Mucosa of descending colon (tissue), 3 donors: ENCODE results near the gene RAD51B. TPM values are rescaled to one million over a fixed set of nuclear protein-coding genes. Genes with fewer than 3 reads are reported as not detected.

Source experiments
- ATAC-seq: fragments of 200-7000 bp; cut with Tn5 transposase; one replicate; pipeline ENCODE4 v1.9.1; 2020; ENCODE audit warnings: mild to moderate bottlenecking, moderate library complexity
- DNase-seq, 3 donors: peaks; one replicate each; pipeline ENCODE4 v3.0.0-alpha.2; 2020
- H3K36me3 ChIP-seq: fragments of 200-600 bp; one replicate; pipeline ENCODE4 v1.8.0; 2021; ENCODE audit warnings: low read depth, mild to moderate bottlenecking
- H3K4me1 ChIP-seq: fragments of 200-600 bp; one replicate; pipeline ENCODE4 v1.8.0; 2021; ENCODE audit warnings: low read depth, mild to moderate bottlenecking
- H3K4me3 ChIP-seq: fragments of 200-600 bp; one replicate; pipeline ENCODE4 v1.8.0; 2021; ENCODE audit warnings: mild to moderate bottlenecking
- H3K9me3 ChIP-seq: fragments of 200-600 bp; one replicate; pipeline ENCODE4 v1.8.0; 2021; ENCODE audit warnings: mild to moderate bottlenecking
- CTCF ChIP-seq: fragments of 200-600 bp; IDR thresholded peaks from one replicate; pipeline ENCODE4 v1.8.0; 2022; ENCODE audit warnings: antibody characterized with exemption, mild to moderate bottlenecking
- intact Hi-C, 2 donors: fragments of 100-400 bp; cut with DNase I in 1 of 2; cut with micrococcal nuclease in 1 of 2; formaldehyde crosslinking; loops; one replicate each; pipeline versions ENCODE4 v1.11.0 to v1.11.1; 2022; cut with DNase I, micrococcal nuclease
- total RNA-seq, 3 donors: library from RNA; stranded (reverse); fragmentation: NEBNext Ultra II Directional in 2 of 3; extraction: Animal tissue kit (Norgen Biotek cat#: 25700) in 2 of 3; gene quantifications; one replicate each; pipeline versions ENCODE4 v1.2.1 to v1.2.4, GENCODE V29; 2021 to 2023
- donor health status: DM: no; HTN: no; CAD: no; lungs with moderate emphysema.
- donor health status: DM: no; HTN: no; CAD: no.
- donor health status: DM: no; HTN: yes; CAD: no.

The RAD51B gene
- total RNA-seq, 3 donors from 2014 or later = 15.8 to 23.3 (median 20.9) TPM

- Histone ChIP-seq H3K36me3 (no peaks in the 10 kb centered on the region), H3K4me1 (peaks cover 26% of the 10 kb centered on the region), H3K4me3 (no peak overlapping the region), H3K9me3 (no peaks in the 10 kb centered on the region)
- intact Hi-C loops = no loop called here
- ATAC-seq = no peak
- DNase-seq = no peak
- no peak for TF ChIP-seq CTCF
These were observed 196.0 kb downstream of the RAD51B start for GRCh38 chr14:68015356-68016254.

GRCh38 chr14:68016255-68016914 lies 196.8 kb downstream of the RAD51B start:
- ATAC-seq (peak; percentile 29), DNase-seq (no peak)
- intact Hi-C loops = no loop called here
- no peak for TF ChIP-seq CTCF
- H3K4me3 ChIP-seq = no peak overlapping the region
- H3K9me3 ChIP-seq = no peaks in the 10 kb centered on the region
- peaks cover 22% of the 10 kb centered on the region for H3K4me1 ChIP-seq
- H3K36me3 ChIP-seq = no peaks in the 10 kb centered on the region

- H3K4me3 ChIP-seq = no peak overlapping the region
- peak; percentile 97 for ATAC-seq
- TF ChIP-seq CTCF = no peak
- H3K36me3 ChIP-seq = no peaks in the 10 kb centered on the region
- no peak for DNase-seq
- H3K4me1 ChIP-seq = peaks cover 14% of the 10 kb centered on the region
- intact Hi-C loops = no loop called here
- H3K9me3 ChIP-seq = peaks cover 4% of the 10 kb centered on the region
These were observed 199.0 kb downstream of the RAD51B start for GRCh38 chr14:68018598-68018997.

GRCh38 chr14:68020493-68020892 lies 200.9 kb downstream of the RAD51B start:
- no peak for TF ChIP-seq CTCF
- Histone ChIP-seq H3K4me1 (peaks cover 14% of the 10 kb centered on the region), H3K9me3 (peaks cover 8% of the 10 kb centered on the region), H3K4me3 (no peak overlapping the region), H3K36me3 (no peaks in the 10 kb centered on the region)
- ATAC-seq = no peak
- intact Hi-C loops = no loop called here
- no peak for DNase-seq

- no peak for ATAC-seq
These were observed 201.6 kb downstream of the RAD51B start for GRCh38 chr14:68020999-68021663.

More at GRCh38 chr14:68020999-68021663, 201.6 kb downstream of the RAD51B start:
- H3K4me1 ChIP-seq = peaks cover 14% of the 10 kb centered on the region
- no peak for TF ChIP-seq CTCF
- H3K36me3 ChIP-seq = no peaks in the 10 kb centered on the region
- H3K4me3 ChIP-seq = no peak overlapping the region
- intact Hi-C loops = no loop called here
- peaks cover 8% of the 10 kb centered on the region for H3K9me3 ChIP-seq
- no peak for DNase-seq
